Middle frontal gyrus (tissue), 1 donor: ENCODE results near the gene LRRIQ4.
A peak's percentile ranks its signal among the peaks of the same experiment; 100 is the strongest.

Experiments used
- DNase-seq: peaks from one replicate; pipeline ENCODE4 v3.0.0-alpha.2; 2015; ENCODE audit warnings: low spot score; ENCODE audit errors: extremely low spot score

LRRIQ4 gene

GRCh38 chr3:169809230-169809795 is 3.4 kb upstream of the LRRIQ4 start:
- no peak for DNase-seq

- peak; percentile 44 for DNase-seq
Observed at GRCh38 chr3:169811631-169812331, 889 bp upstream of the LRRIQ4 start.

- DNase-seq: no peak
Observed at GRCh38 chr3:169813278-169813677, 608 bp downstream of the LRRIQ4 start.

GRCh38 chr3:169813757-169814517 is 1.3 kb downstream of the LRRIQ4 start:
- no peak for DNase-seq

GRCh38 chr3:169815590-169816150 is 3.0 kb downstream of the LRRIQ4 start:
- DNase-seq: no peak

- DNase-seq: no peak
Observed at GRCh38 chr3:169818316-169818715, 5.6 kb downstream of the LRRIQ4 start.

- DNase-seq: no peak
Observed at GRCh38 chr3:169822091-169822490, 9.4 kb downstream of the LRRIQ4 start.

- DNase-seq: no peak
Observed at GRCh38 chr3:169822540-169822939, 9.9 kb downstream of the LRRIQ4 start.

GRCh38 chr3:169822983-169823382 is 10.3 kb downstream of the LRRIQ4 start:
- no peak for DNase-seq

- DNase-seq: no peak
Observed at GRCh38 chr3:169825316-169825715, 12.6 kb downstream of the LRRIQ4 start.

GRCh38 chr3:169827712-169828111 is 15.0 kb downstream of the LRRIQ4 start:
- no peak for DNase-seq

- no peak for DNase-seq
Observed at GRCh38 chr3:169835533-169835932, 22.9 kb downstream of the LRRIQ4 start.

- DNase-seq: no peak
Observed at GRCh38 chr3:169836078-169836941, 23.6 kb downstream of the LRRIQ4 start.

- no peak for DNase-seq
Observed at GRCh38 chr3:169836942-169837275, 24.2 kb downstream of the LRRIQ4 start.

GRCh38 chr3:169838511-169839030 is 25.9 kb downstream of the LRRIQ4 start:
- DNase-seq: no peak

GRCh38 chr3:169841171-169841570 is 28.5 kb downstream of the LRRIQ4 start:
- no peak for DNase-seq

GRCh38 chr3:169842960-169843359 is 30.3 kb downstream of the LRRIQ4 start:
- no peak for DNase-seq

- DNase-seq: no peak
Observed at GRCh38 chr3:169846458-169847193, 34.0 kb downstream of the LRRIQ4 start.

GRCh38 chr3:169847896-169848295 is 35.2 kb downstream of the LRRIQ4 start:
- no peak for DNase-seq

- no peak for DNase-seq
Observed at GRCh38 chr3:169848741-169849140, 36.1 kb downstream of the LRRIQ4 start.
